Endothelial cell of umbilical vein (primary cell): ENCODE data around the gene RRP15. TPM values are rescaled to one million over a fixed set of nuclear protein-coding genes. Genes with fewer than 3 reads are reported as not detected.

Experiments used
- BruUV-seq: library from RNA; stranded (reverse); fragments of 400-500 nt; replicated peaks from 2 replicates; lab custom pipeline; 2021; lab: Mats Ljungman, UMichigan
- CTCF ChIA-PET: fragments of 300-600, 350-600 bp; sonication (Branson Sonifier 250); formaldehyde crosslinking; loops from one replicate; lab custom pipeline; 2021; ENCODE audit warnings: antibody characterized with exemption, inconsistent platforms; lab: Charles Lee
- POLR2A ChIA-PET: fragments of 300-600, 350-600 bp; sonication (Branson Sonifier 250); formaldehyde crosslinking; loops from one replicate; lab custom pipeline; 2021; ENCODE audit warnings: antibody characterized with exemption, inconsistent platforms; lab: Charles Lee
- DNase-seq: peaks from one replicate; pipeline ENCODE4 v3.0.0-alpha.2; 2011; ENCODE audit warnings: low read depth, low spot score
- FAIRE-seq: peaks from 2 replicates; lab custom pipeline; 2011; peaks lifted over from hg19 to GRCh38; lab: Jason Lieb, UNC
- H2AFZ ChIP-seq: 2 replicates; pipeline ENCODE4 v1.6.0; 2012; ENCODE audit warnings: low read depth, low read length, control low read depth, inconsistent platforms
- H3K27ac ChIP-seq: 2 replicates; pipeline ENCODE4 v1.5.1; 2011; ENCODE audit warnings: low read depth, mild to moderate bottlenecking, control low read depth, low read length, moderate library complexity; ENCODE audit not compliant: insufficient read depth
- H3K27me3 ChIP-seq, 2 experiments: 2 replicates each; pipeline versions ENCODE4 v1.6.0 to v1.6.1; 2011; ENCODE audit warnings: low read length in 2 of 2, mixed read lengths in 1 of 2; ENCODE audit not compliant: control insufficient read depth in 2 of 2, insufficient read depth in 2 of 2
- H3K36me3 ChIP-seq, 2 experiments: 2 replicates in 1 of 2; 3 replicates in 1 of 2; pipeline ENCODE4 v1.5.1; 2011; ENCODE audit warnings: low read length in 2 of 2, mild to moderate bottlenecking in 1 of 2, moderate library complexity in 1 of 2; ENCODE audit not compliant: control insufficient read depth in 2 of 2, insufficient read depth in 2 of 2; ENCODE audit errors: extremely low read depth in 1 of 2
- H3K4me1 ChIP-seq: 3 replicates; pipeline ENCODE4 v1.5.1; 2011; ENCODE audit warnings: mild to moderate bottlenecking, low read length; ENCODE audit not compliant: control insufficient read depth, insufficient read depth; ENCODE audit errors: extremely low read depth
- H3K4me2 ChIP-seq: 2 replicates; pipeline ENCODE4 v1.6.1; 2011; ENCODE audit warnings: low read length, control low read depth, mixed read lengths; ENCODE audit not compliant: insufficient read depth
- H3K4me3 ChIP-seq, 3 experiments: fragments of 200-600 bp in 1 of 3; sonication (generic), shearing (Covaris generic) in 1 of 3; replicated peaks in 1 of 3; 2 replicates each; pipeline ENCODE4 v1.5.1; 2011 to 2016; ENCODE audit warnings: control low read depth in 3 of 3, low read length in 3 of 3, mild to moderate bottlenecking in 2 of 3, inconsistent platforms in 1 of 3, low read depth in 1 of 3, moderate library complexity in 1 of 3; ENCODE audit not compliant: insufficient read depth in 1 of 3
- H3K79me2 ChIP-seq: 2 replicates; pipeline ENCODE4 v1.6.0; 2012; ENCODE audit warnings: low read length, inconsistent platforms; ENCODE audit not compliant: control insufficient read depth, insufficient read depth
- H3K9ac ChIP-seq: replicated peaks from 2 replicates; pipeline ENCODE3; 2011; ENCODE audit warnings: low read length, control low read depth; ENCODE audit not compliant: insufficient read depth; ENCODE audit errors: extremely low read depth
- H3K9me1 ChIP-seq: replicated peaks from 3 replicates; pipeline ENCODE4 v1.6.0; 2011; ENCODE audit warnings: mild to moderate bottlenecking, low read length; ENCODE audit not compliant: control insufficient read depth, insufficient read depth; ENCODE audit errors: extremely low read depth
- H3K9me3 ChIP-seq: replicated peaks from 2 replicates; pipeline ENCODE4 v1.5.1; 2012; ENCODE audit warnings: low read length, inconsistent platforms; ENCODE audit not compliant: control insufficient read depth, insufficient read depth
- H4K20me1 ChIP-seq: replicated peaks from 2 replicates; pipeline ENCODE3; 2011; ENCODE audit warnings: mild to moderate bottlenecking, low read length; ENCODE audit not compliant: control insufficient read depth, insufficient read depth; ENCODE audit errors: extremely low read depth
- EZH2 ChIP-seq: IDR thresholded peaks from 2 replicates; pipeline ENCODE4 v1.6.1; 2012; ENCODE audit warnings: borderline replicate concordance, low read depth, mild to moderate bottlenecking, moderate library complexity, low read length, inconsistent platforms; ENCODE audit not compliant: severe bottlenecking
- FOS ChIP-seq: IDR thresholded peaks from 2 replicates; pipeline ENCODE4 v1.6.1; 2011; ENCODE audit warnings: mild to moderate bottlenecking, low read length, moderate library complexity, borderline replicate concordance; ENCODE audit not compliant: insufficient read depth
- GATA2 ChIP-seq: IDR thresholded peaks from 2 replicates; pipeline ENCODE4 v1.7.0; 2011; ENCODE audit warnings: low read depth, mild to moderate bottlenecking, moderate library complexity, mixed read lengths, low read length; ENCODE audit not compliant: insufficient read length, insufficient read depth
- JUN ChIP-seq: IDR thresholded peaks from 2 replicates; pipeline ENCODE4 v1.6.1; 2011; ENCODE audit warnings: borderline replicate concordance, low read depth; ENCODE audit not compliant: insufficient read length, insufficient read depth
- MYC ChIP-seq: IDR thresholded peaks from one replicate; pipeline ENCODE4 v1.6.1; 2011; ENCODE audit warnings: mild to moderate bottlenecking, low read depth, low read length
- POLR2A ChIP-seq: IDR thresholded peaks from 2 replicates; pipeline ENCODE4 v1.6.1; 2012; ENCODE audit warnings: low read depth, mild to moderate bottlenecking, control low read depth, low read length
- POLR2AphosphoS5 ChIP-seq: IDR thresholded peaks from 2 replicates; pipeline ENCODE4 v1.6.1; 2012; ENCODE audit warnings: low read depth, mild to moderate bottlenecking, control low read depth, low read length, moderate library complexity; ENCODE audit not compliant: insufficient read depth
- dilution Hi-C: fragments of 300-500 bp; cut with MboI; formaldehyde crosslinking; loops from one replicate; pipeline ENCODE4 v1.15.0; 2019; ENCODE audit warnings: low sequenced_read_pairs; ENCODE audit not compliant: extremely low pct_ligation_motif_present
- intact Hi-C: fragments of 100-400 bp; cut with micrococcal nuclease; formaldehyde crosslinking; loops from one replicate; pipeline ENCODE4 v1.10.0; 2022
- polyA plus RNA-seq, 4 experiments: library from polyadenylated mRNA; depleted of rRNA in 3 of 4; stranded (reverse) in 3 of 4; unstranded in 1 of 4; fragments of >200 nt; gene quantifications; 2 replicates each; pipeline versions ENCODE4 v1.2.1 to v1.2.3, GENCODE V29; 2011 to 2012; ENCODE audit warnings: missing spikeins in 1 of 4
- total RNA-seq: library from RNA; stranded (reverse); gene quantifications from 2 replicates; pipeline ENCODE4 v1.2.3, GENCODE V29; 2021
- TF ChIP-seq, protein P1 (sequence below), 2 donors: IDR thresholded peaks; 1 replicate in 1 of 2; 2 replicates in 1 of 2; pipeline ENCODE4 v1.5.1; 2011; ENCODE audit warnings: low read length in 2 of 2, mild to moderate bottlenecking in 2 of 2, moderate library complexity in 2 of 2, control low read depth in 1 of 2, inconsistent platforms in 1 of 2, low read depth in 1 of 2; ENCODE audit not compliant: insufficient read depth in 1 of 2; ENCODE audit errors: extremely low read depth in 1 of 2
- TF ChIP-seq, protein P2 (sequence below): IDR thresholded peaks from 2 replicates; pipeline ENCODE4 v1.6.1; 2011; ENCODE audit not compliant: insufficient read depth, insufficient read length

The RRP15 gene
- total and polyA plus RNA-seq, 2 donors (not counting 3 experiments of a cell fraction or from before 2014, with no cell fraction given): 1.0 to 17.3 TPM

DNA sequence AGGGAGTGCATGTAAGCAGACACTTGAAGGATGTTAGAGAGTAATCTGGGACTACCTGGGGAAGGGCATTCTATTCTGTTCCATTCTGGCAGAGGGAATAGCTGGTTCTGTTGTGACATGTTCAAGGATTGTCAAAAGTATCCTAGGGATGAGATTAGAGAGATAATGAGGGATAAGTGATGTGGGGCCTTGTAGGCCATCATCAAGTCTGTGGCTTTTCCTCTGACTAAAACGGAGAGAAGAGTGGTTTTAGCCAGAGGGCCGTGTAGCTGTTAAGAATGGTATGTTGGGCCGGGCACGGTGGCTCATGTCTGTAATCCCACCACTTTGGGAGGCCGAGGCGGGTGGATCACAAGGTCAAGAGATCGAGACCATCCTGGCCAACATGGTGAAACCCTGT, 83.6 kb downstream of the RRP15 start:
- Histone ChIP-seq H3K9me3 (no peaks in the 10 kb centered on the region), H3K27ac (no peak overlapping the region), H3K9ac (no peak overlapping the region), H3K4me1 (peaks cover 9% of the 10 kb centered on the region), H3K36me3 (no peaks in the 10 kb centered on the region), H3K4me3 (no peak overlapping the region), H3K9me1 (no peaks in the 10 kb centered on the region), H3K4me2 (no peak overlapping the region), H2AFZ (no peak overlapping the region), H3K27me3 (no peaks in the 10 kb centered on the region), H3K79me2 (no peaks in the 10 kb centered on the region), H4K20me1 (no peaks in the 10 kb centered on the region)
- dilution Hi-C loops: no loop called here
- POLR2A ChIA-PET: no interaction called here
- no TSS peak for BruUV-seq
- TF ChIP-seq MYC (no peak), FOS (no peak), POLR2A (no peak), POLR2AphosphoS5 (no peak), GATA2 (no peak), JUN (no peak), EZH2 (no peak)
- TF ChIP-seq, protein P1, sequence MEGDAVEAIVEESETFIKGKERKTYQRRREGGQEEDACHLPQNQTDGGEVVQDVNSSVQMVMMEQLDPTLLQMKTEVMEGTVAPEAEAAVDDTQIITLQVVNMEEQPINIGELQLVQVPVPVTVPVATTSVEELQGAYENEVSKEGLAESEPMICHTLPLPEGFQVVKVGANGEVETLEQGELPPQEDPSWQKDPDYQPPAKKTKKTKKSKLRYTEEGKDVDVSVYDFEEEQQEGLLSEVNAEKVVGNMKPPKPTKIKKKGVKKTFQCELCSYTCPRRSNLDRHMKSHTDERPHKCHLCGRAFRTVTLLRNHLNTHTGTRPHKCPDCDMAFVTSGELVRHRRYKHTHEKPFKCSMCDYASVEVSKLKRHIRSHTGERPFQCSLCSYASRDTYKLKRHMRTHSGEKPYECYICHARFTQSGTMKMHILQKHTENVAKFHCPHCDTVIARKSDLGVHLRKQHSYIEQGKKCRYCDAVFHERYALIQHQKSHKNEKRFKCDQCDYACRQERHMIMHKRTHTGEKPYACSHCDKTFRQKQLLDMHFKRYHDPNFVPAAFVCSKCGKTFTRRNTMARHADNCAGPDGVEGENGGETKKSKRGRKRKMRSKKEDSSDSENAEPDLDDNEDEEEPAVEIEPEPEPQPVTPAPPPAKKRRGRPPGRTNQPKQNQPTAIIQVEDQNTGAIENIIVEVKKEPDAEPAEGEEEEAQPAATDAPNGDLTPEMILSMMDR (IDR thresholded peaks at IDR 0.05; ENCODE audit: extremely low read depth in 1 of 2, insufficient read depth in 1 of 2, low read depth in 1 of 2, low read length in 2 of 2): no peak
- TF ChIP-seq, protein P2, sequence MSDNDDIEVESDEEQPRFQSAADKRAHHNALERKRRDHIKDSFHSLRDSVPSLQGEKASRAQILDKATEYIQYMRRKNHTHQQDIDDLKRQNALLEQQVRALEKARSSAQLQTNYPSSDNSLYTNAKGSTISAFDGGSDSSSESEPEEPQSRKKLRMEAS: no peak
- no peak for DNase-seq
- intact Hi-C loops: no loop called here
- FAIRE-seq: no peak
- CTCF ChIA-PET: interaction anchor here (2.1 kb wide), 1 partner anchor 8 kb away, joined by 5 read pairs; no protein-coding TSS in a partner anchor
